Pons (tissue), 1 donor: ENCODE measurements around the gene NPFF.

Experiments
- DNase-seq: peaks from one replicate; pipeline ENCODE4 v3.0.0-alpha.2; 2016; ENCODE audit warnings: low spot score

Gene NPFF

GRCh38 chr12:53474819-53475218, 32.5 kb downstream of the NPFF start:
- no peak for DNase-seq

DNA sequence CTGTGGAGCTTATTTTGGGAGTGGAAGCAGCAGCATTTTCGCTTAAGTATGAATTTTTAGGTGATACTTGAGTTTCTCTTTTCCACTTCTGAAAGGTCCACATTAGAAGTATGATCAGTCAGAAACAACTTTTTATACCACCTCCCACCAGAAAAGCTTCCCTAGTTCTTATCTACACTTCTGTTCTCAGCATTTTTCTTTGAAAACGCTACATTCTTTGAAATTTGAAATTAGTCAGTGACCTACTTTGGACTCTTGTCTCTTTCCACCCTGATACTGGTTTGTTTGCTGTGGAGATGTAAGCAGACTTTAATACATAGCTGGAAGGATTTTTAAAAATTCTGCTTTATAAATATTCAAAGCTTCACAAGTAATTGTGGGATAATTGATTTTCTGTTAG, 33.2 kb downstream of the NPFF start:
- no peak for DNase-seq

GRCh38 chr12:53472056-53472582, 35.2 kb downstream of the NPFF start:
- no peak for DNase-seq

DNA sequence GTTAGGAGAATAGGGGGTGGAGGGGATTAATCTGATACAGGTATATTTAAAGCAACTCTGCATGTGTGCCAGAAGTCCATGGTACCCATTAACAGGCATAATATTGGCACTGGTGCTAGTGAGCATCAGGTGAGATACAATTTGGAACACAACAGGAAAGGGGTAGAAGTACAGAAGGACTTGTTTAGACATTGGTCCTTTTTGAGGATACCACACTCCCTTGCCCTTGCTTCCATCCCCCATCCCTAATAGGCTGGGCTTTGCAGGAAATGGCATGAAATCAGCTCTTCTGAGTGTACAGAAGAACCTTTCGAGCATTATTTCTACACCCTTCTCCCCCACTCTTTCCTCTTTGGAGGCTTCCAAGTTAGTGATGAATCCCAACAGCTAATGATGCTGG, 39.0 kb downstream of the NPFF start:
- no peak for DNase-seq

- DNase-seq: no peak
Observed at GRCh38 chr12:53467880-53468279, 39.4 kb downstream of the NPFF start.

- no peak for DNase-seq
Observed at GRCh38 chr12:53467082-53467481, 40.2 kb downstream of the NPFF start.

GRCh38 chr12:53466640-53467039, 40.6 kb downstream of the NPFF start:
- DNase-seq: no peak

DNA sequence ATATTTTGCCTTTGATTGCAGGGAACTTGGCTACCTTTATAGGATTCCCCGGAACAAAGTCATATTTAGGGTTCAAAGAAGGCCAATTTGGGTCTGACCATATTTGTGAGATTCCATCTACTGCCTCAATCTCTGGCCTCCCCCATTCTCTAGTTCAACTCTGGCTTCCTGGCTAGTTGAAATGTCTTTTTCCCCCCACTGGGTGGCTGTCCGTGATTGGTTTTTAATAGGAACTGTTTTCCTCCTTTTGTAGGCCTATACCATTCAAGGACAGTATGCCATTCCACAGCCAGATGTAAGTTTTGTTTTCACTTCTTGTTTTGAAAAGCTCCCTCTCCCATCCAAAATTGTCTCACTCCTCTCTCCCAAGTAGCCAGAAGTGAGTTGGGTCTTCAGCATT, 41.6 kb downstream of the NPFF start:
- no peak for DNase-seq

GRCh38 chr12:53464685-53465418, 42.4 kb downstream of the NPFF start:
- no peak for DNase-seq

- no peak for DNase-seq
Observed at GRCh38 chr12:53463802-53464560, 43.3 kb downstream of the NPFF start.

- DNase-seq: no peak
Observed at GRCh38 chr12:53462935-53463334, 44.3 kb downstream of the NPFF start.

DNA sequence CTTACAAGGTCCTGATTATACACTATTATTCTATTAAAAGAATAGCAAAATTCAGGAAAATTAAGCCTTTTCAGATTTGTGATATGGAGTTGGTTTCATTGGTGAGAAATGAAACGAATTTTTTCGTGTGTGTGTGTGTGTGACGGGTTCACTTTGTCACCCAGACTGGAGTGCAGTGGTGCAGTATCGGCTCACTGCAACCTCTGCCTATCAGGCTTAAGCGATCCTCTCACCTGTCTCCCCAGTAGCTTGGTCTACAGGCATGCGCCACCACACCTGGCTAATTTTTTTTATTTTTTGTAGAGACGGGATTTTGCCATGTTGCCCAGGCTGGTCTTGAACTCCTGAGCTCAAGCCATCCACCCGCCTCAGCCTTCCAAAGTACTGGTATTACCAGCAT, 45.7 kb downstream of the NPFF start:
- no peak for DNase-seq

GRCh38 chr12:53461059-53461458, 46.2 kb downstream of the NPFF start:
- no peak for DNase-seq

- no peak for DNase-seq
Observed at GRCh38 chr12:53459097-53459496, 48.2 kb downstream of the NPFF start.
